Suppressor macrophage treated with lipopolysaccharide for 1 hour (primary cell): ENCODE measurements around the gene RPL22.
A peak's percentile ranks its signal among the peaks of the same experiment; 100 is the strongest.

Source experiments
- DNase-seq, 3 donors: peaks; one replicate each; pipeline ENCODE4 v3.0.0-alpha.2; 2020 to 2022

The RPL22 gene

GRCh38 chr1:6199298-6200187 is at the start of gene RPL22:
RPL22 (minus strand) TSS chr1:6199595; CDS start chr1:6199573, 22 bp downstream.
- peak; percentile 97 to 99 (median 98) for DNase-seq

GRCh38 chr1:6248161-6248776 is 48.9 kb upstream of the RPL22 start:
- no peak for DNase-seq

DNA sequence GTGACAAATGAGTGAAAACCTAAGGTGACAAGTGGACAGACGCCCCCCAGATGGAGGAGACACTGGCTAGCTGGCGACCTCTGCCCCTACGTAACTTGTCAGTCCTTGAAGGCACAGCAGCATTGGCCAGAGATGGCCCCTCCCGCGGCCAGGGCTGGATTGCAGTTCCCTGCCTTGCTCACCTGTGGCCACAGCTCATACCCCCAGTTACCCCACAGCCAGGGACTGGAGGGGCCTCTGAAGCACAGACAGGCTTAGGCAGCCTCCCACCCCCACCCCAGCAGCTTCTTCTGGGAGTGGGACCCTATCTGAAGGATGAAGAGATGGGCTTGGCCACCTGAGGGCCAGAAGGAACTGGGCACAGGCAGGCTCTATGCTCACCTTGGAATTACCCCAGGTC is 48.3 kb upstream of the RPL22 start:
- no peak for DNase-seq

- DNase-seq = peak; percentile 82 to 91 (median 85)
Observed at GRCh38 chr1:6246497-6247467, 47.4 kb upstream of the RPL22 start.

DNA sequence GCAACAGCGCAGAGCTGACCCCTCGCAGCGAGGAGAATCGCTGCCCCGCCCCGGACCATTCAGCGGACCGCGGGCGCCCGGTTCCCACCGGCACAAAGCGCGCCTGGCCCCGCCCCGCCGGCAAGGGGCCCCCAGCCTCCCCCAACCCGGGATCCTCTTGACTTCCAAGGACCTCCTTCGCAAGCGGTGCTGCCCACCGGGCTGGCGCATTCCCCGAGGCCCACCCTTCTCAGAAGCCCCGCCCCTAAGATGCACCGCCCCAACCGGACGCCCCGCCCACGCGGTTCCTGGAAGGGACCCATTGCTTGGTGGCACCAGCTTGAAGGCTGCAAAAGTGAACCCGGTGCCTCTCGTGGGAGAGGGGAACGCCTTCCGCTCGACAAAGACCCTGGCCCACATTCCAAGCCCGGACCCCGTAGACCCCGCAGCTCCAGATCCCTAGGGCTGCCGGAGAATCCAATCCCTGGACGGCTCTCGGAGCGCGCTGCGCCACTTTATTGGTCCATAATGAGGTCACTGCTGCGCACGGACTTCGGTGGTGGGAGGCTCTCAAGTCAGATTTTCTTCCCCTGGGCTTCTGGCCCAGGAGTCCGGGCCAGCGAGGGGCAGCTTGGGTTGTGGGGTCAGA is 46.6 kb upstream of the RPL22 start:
- DNase-seq = peak; percentile 38 to 59 (median 43)

GRCh38 chr1:6245086-6245868 is 45.9 kb upstream of the RPL22 start:
- peak; percentile 84 to 96 (median 94) for DNase-seq

- no peak for DNase-seq
Observed at GRCh38 chr1:6244401-6245049, 45.1 kb upstream of the RPL22 start.

DNA sequence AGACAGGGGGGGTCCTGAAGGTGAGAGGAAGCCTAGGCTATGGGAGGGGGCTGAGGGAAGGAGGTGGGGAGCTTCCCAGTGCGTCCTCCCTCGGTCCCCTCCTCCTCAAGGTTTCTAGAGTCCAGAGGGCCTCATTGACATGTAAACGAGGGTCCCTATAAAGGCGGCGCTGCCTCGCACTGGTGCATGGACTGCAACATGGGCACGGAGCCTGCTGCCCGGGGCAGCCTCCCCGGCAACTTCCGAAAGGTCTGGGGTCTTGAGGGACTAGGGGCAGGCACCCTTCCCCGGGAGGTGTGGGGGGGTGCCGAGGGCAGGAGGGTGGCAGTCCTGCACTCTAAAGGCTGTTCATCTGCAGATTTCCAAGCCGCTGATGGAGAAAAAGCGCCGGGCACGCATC is 44.6 kb upstream of the RPL22 start, which contains the start of gene HES3:
TSS of gene HES3 (plus strand) at position 187 of the 400 bp plus-strand sequence. CDS start at position 374, 187 bp downstream.
- DNase-seq = no peak

DNA sequence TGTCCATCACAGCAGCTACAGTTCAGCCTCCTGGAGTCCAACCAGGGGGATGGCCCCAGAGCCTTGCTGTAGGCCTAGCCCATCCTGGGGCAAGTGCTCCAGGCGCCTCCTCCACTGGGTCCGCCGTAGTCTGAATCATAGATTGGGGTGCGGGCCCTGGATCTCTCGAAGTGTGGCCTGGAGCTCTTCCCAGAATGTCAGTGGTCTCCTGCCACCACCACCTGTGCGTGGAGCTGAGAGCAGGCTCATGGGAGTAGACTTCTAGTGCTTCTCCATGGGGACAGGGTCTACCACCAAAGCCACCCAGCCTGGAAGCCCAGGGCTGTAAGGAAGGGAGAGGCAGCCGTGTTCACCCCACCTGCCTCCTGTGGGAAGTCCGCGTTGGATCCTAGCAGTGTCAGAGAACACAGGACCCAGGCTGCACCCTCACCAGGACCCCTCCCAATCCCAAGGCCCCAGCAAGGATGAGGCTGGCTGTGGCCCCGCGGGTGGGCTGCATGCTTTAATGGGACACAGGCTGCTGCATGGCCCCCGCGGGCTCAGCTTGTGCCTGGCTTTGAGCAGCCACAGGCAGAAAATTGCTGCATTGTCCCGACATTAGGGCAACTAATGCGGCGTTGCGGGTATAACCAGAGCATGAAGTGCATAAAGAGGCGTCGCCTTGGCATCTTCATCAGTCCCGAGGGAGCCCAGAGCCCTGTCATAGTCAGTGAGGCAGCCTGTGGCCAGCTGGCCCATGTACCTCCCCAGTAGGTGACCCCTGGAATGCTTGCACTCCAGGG is 43.8 kb upstream of the RPL22 start:
- no peak for DNase-seq

DNA sequence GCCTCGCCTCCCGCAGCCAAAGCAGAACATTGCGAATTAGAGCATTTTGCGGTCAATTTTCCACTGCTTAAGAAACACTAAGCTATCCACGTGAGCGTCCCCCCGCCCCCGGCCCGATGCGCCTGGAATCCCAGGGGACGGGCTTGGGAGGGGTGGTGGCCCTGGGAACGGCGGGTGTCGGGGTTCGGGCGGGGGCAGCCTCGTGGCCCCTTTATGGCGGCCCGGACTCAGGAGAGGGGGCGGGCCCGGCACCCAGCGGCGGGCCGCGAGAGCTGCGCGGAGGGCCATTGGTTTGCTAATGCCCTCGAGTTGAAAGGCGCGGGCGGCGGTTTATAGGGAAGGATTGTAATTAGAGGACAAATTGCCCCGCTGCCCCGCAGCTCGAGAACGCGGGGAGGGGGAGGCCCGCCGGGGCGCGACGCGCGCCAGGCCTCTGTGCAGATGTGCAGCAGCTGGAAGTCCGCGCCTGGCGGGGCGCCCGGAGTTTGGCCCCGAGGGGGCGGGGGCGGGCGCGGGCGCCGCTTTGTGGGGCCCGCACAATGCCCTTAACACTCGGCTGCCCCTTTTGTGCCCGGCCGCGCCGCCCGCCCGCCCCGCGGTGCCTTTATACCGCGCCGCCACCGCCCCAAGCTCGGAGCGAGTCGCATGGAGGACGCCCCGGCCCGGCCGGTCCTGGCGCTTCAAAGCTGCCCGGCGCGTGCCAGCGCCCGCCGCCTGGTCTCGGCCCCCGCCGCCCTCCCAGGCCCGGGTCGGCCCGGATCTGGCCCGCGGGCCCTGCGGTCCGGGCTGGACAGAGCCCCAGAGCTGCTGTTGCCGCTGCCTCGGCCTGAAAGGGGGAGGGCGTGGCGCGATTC is 42.7 kb upstream of the RPL22 start:
- DNase-seq = peak in 2 of 3 donors; percentile 21 to 52

GRCh38 chr1:6241107-6241886 is 41.9 kb upstream of the RPL22 start:
- DNase-seq = no peak

DNA sequence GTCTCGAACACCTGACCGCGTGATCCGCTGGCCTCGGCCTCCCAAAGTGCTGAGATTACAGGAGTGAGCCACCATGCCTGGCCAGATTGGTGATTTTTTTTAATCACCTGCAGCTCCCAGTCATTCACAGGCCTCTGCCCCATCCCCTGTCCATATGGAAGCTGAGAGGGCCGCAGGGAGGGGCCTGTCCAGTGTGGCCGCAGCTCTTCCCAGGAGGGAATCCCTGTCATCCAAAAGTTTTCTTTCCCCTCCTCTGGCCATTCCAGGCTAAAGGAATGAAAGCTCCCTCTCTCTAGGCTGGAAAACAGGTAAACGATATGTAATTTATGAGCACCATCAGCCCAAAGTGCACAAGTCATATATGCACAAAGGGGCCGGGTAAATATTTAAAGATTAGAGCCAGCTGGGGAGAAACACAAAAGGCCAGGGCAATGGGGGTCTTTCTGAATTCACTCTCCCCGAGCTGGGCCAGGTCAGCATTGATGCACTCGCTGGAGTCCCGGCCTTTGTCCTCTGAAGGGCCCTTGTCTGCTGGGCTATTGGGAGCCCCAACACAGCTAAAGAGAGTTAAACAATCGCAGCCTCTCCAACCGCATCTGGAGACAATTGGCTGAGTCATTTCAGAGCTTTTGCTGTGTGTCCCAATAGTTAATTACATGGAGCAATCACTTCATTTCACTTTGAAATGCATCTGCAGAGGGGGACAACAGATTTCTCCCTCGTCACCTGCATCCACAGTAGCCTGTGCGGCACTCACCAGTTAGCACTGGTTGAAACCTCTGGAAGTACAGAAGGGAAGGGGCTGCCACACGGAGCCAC is 40.8 kb upstream of the RPL22 start:
- DNase-seq = peak in 1 of 3 donors; percentile 20

GRCh38 chr1:6239213-6239752 is 39.9 kb upstream of the RPL22 start:
- peak in 1 of 3 donors; percentile 32 for DNase-seq

DNA sequence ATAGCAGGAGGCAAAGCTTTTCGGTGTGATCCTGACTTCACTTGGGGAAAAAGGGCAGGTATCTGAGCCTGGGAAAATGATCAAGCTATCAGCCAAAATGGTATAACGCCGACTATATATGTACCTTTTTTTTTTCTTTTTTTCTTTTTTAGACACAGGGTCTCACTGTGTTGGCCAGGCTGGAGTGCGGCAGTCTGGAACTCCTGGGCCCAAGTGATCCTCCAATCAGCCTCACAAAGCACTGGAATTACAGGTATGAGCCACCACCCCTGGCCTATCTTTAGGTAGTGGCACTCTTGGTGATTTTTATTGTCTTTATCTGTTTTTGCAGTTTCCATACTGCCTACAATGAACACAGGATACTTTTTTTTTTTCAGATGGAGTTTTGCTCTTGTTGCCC is 37.7 kb upstream of the RPL22 start:
- DNase-seq = no peak

- no peak for DNase-seq
Observed at GRCh38 chr1:6235296-6235677, 35.9 kb upstream of the RPL22 start.

- DNase-seq = no peak
Observed at GRCh38 chr1:6234502-6235295, 35.3 kb upstream of the RPL22 start.
